GM19467 (cell line): ENCODE measurements around the gene KDELR3.

ENCODE experiments used
- ATAC-seq: cut with Tn5 transposase; IDR thresholded peaks from one replicate; pipeline ENCODE4 v1.9.1; 2021; ENCODE audit warnings: mild to moderate bottlenecking, moderate library complexity; ENCODE audit not compliant: unreplicated experiment

KDELR3 gene

DNA sequence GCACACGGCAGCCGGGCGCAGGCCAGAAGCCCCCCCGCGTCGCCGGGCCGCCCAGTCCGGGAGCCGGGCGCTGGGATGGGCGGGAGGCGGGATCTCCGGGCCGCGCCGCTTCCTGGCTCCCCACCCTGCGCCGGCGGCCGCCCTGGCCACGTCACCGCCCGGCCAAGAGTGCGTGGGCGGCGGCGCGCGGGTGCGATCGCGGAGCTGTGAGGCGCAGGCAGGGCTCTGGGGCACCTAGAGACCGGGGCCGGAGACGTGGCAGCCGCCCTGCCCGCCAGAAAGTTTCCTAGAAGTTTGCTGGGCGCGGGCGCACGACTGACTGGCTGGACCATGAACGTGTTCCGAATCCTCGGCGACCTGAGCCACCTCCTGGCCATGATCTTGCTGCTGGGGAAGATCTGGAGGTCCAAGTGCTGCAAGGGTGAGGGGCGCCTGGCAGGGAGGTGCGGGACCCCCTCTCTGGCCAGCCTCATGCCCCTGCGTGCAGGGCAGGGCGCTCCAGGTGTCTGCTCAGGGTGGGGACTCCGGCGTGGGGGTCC lies at the start of gene KDELR3:
KDELR3 (plus strand) TSS at position 193 of the 539 bp plus-strand sequence; CDS start at position 331, 138 bp downstream.
- ATAC-seq = no peak

DNA sequence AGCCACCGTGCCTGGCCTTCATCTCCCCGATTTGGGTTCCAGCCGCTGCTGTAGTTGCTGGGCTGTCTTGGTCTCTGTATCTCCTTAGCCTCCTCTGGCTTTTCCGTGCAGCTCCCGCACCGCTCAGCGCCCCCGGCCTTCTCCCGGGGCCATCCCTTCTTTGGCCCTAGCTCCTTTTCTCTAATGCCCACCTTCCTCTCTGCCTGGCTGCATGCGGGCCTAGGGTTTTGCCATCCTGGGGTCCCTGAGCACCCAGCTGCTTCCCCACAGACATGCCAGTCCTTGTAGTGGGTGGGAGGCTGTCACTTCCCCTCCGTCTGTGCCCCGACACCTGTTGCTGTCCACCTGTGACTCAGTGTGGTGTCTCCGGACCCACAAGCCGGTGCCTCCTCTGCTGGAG lies 49.3 kb upstream of the KDELR3 start:
- no peak for ATAC-seq

DNA sequence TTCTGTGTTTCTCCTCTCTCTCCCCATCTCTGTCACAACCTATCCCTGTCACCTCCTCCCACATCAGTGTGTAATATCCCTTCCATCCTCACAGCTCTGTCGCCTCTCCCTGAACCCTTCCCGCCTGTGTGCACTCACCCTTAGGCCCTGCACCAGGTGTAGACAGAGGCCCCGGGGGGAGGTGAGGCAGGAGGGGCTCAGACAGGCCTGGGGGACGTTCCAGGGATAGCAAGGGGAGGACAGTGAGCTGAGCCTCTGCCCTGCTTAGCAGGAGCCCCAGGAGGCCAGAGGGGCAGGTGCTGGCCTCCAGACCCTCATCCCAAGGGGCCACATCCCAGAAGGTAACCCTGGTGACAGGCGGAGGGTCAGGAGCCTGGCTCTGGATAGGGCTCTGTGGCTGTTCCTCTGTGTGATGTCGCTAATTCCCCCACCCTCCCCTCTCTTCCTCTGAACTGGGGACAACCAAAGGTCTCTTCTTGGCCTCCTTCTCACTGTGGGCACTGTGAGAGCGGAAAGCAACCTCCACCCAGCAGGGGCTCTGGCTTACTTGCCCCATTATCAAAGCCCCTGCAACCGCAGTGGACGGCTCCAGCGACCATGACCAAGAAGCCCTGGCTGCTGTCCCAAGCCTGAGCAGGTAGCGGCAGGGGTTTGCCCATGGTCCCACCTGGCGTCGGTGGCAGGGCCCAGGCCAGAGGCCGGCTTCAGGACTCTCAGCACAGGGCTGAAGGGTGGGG lies 48.6 kb upstream of the KDELR3 start:
- no peak for ATAC-seq

- no peak for ATAC-seq
Observed at GRCh38 chr22:38419858-38420160, 48.1 kb upstream of the KDELR3 start.

DNA sequence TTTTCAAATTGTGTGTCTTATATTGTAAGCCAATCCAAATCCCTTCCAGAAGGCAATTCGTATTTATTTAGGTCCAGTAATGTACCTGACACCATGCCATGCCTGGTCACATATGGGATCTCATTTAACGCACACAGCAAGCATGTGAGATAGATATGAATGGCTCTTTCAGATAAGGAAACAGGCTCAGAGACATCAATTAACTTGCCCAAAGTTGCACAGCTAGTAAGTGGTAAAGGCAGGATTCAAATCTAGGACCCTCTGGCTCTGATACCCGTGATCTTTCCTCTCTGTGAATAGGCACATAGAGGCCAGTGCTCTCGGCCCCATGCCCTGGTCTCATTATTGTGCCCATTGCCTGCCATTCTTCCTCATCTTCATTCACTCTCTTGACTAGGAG lies 47.2 kb upstream of the KDELR3 start:
- ATAC-seq = no peak

DNA sequence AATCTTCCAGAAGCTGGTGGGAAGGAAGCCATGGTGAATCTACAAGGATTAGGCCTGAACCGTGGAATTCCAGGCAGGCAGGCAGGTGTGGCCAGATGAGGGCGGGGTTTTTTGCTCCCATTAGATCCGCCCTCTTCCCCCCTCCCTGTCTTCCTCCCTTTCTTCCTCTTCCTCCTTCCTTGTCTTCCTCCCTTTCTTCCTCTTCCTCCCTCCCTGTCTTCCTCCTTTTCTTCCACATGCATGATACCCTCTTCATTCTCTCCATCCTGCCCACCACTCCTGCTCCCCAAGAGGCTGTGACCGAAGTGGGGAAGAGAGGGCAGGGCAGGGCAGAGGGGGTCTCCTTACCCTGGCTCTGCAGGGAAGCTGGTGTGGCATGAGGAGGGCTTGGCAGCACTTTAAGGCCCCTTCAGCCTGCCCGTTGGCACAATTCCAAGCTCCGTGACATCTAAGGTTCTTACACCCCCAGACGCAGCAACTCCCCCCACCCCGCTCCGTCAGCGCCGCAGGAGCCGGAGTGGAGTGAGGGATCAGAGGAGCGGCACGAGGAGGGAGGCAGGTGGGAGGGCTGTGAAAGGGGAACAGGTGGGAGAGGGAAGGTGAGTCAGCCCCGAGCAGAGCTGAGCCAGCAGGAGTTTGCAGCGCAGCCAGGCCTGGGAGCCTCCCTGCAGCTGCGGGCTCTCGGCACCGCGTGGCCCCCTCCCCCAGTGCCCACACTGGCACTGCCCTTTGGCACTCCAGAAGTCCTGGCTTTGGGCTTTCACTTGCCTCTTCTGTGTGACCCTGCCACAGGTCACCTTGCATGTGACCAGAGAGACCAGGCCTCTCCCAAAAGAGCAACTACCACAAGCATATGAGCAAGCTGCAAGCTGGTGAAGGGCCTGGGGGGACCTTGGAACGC lies 45.0 kb upstream of the KDELR3 start:
- no peak for ATAC-seq

DNA sequence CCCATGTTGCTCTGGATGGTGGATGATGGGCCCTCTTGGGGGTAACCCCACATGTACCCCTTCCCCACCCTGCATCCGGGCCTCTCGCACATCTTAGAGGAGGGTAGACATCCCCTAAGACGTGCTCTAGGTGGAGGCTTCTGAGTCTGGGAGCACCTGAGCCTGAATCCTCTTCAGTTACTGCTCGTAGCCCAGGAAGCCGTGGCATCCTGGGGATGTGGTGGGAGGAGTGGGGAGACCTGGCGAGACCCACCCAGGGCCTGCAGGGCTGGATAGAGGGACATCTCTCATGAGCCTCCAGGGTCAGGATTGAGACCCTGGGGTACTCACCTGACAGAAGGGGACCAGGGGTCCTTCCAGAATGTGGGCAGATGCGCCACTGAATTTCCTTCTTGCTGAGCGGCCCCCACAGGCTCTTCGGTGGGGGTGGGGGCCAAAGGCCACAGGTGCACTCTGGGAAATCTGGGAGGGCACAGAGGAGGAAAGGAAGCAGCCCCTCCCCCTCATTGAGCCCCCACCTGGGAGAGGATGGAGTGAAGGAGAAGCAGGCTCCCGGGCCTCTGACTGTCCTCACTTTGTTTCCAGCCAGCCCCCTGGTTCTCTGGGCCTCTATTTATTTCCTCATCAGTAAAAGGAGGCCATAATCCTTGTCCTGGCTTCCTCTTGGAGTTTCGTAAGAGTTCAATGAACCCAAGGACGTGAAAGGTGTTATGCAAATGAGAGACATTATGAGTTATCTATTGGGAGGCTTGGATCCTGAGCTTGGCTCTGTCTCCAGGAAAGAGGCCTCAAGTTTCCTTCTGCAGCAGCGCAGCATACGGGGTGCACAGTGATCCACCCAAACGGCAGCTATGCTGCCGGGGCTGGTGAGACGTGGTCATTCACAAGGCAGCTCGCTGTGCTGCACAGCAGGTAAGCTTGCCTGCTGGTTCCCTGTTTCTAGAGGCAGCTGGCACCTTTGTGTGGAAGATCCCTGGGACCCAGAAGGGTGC lies 44.1 kb upstream of the KDELR3 start:
- ATAC-seq = no peak

DNA sequence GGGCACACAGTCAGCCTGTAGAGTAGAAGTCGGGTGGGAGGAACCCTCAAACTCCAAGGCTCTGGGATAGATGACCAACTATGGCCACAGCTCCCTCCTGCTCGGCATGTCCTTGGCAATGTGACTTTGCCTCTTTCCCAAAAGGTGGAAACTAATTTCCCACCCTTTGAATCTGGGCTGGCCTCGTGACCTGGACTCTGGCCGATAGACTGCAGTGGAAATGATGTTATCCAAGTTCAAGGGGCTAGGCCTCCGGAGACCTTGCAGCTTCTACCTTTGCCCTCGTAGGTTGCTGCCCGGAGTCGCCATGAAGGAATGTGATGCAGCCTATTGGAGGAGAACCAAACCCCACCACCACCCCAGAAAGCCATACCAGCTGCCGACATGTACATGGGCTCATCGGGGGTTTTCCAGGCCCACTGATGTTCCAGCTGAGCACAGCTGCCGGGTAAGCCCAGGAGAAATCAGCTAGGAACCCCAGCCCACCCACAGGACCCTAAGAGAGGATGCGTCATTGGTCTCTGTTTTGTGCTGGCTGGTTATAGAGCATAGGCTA lies 43.3 kb upstream of the KDELR3 start:
- no peak for ATAC-seq

DNA sequence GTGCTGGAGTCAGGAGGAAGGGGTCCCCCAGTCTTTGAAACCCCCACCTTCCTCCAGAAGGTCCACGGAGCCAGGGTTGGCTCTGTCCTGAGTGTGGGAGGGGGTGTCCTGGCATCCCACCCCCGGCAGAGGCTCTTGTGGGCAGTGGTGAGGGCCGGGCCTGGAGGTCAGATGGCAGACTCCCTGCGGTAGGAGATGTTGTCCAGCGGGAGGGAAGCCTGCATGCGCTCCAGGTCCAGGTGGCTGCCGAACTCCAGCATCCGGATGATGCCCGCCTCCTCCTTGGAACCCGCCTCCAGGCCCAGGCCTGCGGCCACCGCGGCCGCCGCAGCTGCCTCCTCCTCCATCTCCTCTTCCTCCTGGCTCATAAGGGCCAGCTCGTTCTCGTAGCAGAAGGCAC lies 41.3 kb upstream of the KDELR3 start:
- ATAC-seq = no peak

DNA sequence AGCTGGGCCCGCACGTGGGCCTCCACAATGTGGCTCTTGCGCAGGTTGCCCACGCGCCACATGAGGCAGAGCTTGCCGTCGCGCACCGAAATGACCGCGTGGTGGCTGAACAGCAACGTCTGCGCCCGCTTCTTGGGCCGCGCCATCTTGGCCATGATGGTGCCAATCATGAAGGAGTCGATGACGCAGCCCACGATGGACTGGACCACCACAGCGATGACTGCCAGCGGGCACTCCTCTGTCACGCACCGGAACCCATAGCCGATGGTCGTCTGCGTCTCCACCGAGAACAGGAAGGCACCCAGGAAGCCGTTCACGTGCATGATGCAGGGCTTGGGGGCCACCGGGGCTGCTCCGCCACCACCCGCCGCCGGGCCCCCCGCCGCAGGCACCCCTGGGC lies 40.4 kb upstream of the KDELR3 start:
- no peak for ATAC-seq

GRCh38 chr22:38427940-38428339 lies 40.0 kb upstream of the KDELR3 start:
- no peak for ATAC-seq

DNA sequence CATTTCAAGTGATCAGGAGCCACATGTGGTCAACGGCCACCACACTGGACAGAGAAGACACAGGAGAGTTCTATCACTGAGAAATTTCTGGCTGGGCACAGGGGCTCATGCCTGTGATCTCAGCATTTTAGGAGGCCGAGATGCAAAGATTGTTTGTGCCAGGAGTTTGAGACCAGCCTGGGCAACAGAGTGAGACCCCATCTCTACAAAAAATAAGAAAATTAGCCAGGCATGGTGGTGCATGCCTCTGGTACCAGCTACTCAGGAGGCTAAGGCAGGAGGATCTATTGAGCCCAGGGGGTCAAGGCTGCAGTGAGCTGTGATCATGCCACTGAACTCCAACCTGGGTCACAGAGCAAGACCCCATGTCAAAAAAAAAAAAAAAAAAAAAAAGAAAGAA lies 39.2 kb upstream of the KDELR3 start:
- ATAC-seq = no peak

GRCh38 chr22:38429499-38430068 lies 38.3 kb upstream of the KDELR3 start:
- ATAC-seq = no peak

DNA sequence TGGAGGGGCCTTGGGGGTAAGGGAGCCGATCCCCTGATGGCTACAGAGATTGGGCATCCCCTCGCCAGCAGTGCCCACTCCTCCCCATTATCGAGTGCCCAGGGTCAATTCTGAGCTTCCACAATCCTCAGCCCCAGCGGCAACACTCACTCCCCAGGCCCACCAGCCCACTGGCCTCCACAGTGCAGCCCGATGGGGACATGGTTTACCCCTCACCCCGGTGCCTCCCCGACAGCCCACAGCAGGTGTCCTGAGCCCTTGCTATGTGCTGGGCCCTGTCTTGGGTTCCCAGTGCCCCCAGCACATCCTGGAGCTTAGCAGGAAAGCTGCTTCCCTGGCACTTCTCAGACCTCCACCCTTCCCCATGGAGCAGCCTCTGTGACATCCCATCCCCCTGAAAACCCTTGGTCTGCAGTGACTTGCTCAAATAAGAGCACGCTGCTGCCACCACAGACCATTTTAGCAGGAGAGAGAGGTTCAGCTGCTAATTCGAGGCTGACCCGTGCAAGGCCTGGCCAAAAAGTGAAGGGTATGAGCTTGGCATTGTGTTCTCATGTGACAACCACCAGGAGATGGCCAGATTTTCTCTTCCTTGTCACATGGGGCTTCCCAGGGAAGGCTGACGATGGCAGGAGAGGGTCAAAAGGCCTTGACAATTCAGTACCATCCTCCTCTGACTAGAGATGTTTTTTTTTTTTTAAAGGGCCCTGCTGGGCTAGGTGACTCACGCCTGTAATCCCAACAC lies 36.5 kb upstream of the KDELR3 start:
- ATAC-seq = no peak

- ATAC-seq = no peak
Observed at GRCh38 chr22:38432264-38432663, 35.6 kb upstream of the KDELR3 start.

DNA sequence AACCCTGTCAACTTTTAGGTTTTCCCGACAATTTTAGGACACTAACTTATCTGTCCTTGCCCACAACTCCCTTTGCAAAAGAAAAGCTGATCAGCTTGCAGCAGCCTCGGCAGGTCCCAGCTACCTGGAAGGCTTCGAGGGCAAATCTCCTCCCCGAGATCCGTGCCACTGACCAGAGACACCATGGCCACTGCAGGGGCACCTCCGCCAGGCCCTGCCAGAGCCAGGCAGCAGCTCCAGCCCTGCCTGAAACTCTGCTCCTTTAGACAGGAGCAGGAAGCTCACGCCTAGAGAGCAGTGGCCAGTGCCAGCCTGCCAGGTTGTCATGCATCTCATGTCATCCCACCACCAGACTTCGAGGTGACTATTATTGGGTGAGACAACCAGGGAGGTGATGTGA lies 34.0 kb upstream of the KDELR3 start:
- ATAC-seq = no peak

GRCh38 chr22:38435010-38435409 lies 32.9 kb upstream of the KDELR3 start:
- ATAC-seq = no peak

DNA sequence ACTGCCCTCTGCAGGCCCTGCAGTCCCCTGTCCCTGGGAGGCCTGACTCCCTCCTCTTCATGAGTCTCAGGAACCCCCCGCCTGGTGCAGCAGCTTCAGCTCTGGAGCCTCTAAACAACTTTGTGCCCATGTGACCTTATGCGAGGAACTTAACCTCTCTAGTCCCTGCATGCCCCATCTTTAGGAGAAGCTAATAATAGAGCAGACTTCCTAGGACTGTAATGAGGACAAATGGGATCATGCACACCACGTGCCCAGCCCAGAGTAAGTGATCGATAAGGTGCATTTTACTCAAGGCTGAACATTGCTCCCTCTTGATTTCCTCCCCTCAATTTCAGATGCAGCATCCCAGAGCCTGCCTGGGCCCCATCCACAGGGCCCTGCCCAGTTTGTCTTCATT lies 31.9 kb upstream of the KDELR3 start:
- no peak for ATAC-seq

DNA sequence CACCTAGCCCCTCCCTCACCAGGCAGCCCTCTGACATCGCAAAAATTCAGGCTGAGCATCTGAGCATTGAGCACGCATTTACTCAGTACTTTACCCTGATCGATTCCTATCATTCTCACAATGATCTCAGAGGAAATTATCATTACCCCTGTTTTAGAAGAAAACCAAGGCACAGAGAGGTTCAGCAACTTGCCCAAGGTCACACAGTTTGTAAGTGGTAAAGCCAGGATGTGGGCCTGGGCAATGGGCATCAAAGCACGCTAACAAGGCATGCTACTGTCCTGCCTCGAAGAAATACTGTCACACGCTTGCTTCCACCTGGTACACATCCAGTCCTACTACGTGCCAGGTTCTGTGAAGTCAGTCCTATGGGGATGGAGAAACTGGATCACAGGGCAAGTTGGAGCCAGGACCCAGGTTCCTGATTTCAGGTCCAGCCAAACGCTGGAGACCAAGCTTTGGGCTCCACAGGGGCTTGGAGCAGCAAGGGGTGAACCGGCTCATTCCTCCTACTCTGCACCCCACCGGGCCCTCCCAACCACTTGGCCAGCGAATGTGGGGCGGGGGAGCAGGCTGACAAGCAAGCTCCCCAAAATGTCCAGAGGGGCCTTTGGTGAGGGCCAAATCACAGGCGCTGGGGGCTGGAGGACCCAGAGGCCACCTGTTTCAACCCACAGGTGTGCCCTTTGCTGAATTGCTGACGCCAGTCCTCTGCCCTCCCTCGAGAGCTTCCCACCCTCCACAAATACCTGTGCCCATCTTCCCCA lies 31.1 kb upstream of the KDELR3 start:
- no peak for ATAC-seq
